ENCODE results near the gene PAX7. TPM values are rescaled to one million over a fixed set of nuclear protein-coding genes. Genes with fewer than 3 reads are reported as not detected.

PAX7 gene
- total RNA-seq, 1 donor from 2014 or later, result 0.05 TPM

DNA sequence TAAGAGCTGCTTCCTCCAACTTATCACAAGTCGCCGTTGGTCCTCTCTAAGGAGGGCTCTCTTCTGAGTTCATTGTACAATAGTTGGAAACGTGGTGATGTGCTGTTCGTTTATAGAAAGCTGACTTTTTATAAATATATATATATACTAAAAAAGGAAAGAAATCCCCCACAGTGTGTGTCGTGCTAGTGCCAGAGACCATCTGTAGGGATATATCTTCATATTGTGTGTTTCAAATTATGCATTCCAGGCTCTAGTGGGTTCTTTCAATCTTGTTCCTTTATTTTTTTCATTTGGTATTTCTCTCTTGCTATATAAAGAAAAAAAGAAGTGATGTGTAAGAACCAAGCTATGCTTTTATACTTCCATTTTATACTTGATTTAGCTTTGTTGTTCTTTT, 117.0 kb downstream of the PAX7 start:
- no peaks in the 10 kb centered on the region for H3K4me1 ChIP-seq (ENCODE audit: insufficient read depth, low read length)

DNA sequence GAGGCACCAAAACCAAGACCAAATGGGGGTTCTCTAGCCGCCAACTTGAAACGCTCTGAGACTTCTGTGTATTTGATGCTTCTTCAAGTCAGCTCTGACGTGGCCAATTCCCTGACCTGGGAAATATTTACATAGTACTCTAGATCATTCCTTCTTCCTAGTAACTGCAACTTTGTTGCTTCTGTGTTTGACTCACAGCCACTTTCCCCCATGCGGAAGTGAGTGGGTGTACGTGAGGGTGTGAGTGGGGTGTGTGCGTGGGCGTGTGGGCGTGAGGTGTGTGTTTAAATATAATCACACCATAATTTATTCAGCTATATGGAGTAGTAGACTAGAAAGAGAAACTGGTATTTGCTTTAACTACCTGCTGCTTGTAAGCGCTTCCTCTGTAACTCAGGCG, 117.8 kb downstream of the PAX7 start:
- Histone ChIP-seq H3K36me3 (ENCODE audit: insufficient read depth, low read length) (no peaks in the 10 kb centered on the region), H2AFZ (ENCODE audit: low read depth, low read length) (no peak overlapping the region), H3K4me2 (ENCODE audit: low read length) (no peak overlapping the region), H3K27me3 (ENCODE audit: insufficient read depth, low read length) (no peaks in the 10 kb centered on the region), H3K4me3 (ENCODE audit: insufficient read depth, low read depth, low read length) (no peak overlapping the region), H3K9me3 (ENCODE audit: insufficient read depth, low read depth, low read length) (no peaks in the 10 kb centered on the region), H4K20me1 (ENCODE audit: insufficient read depth, low read length) (no peaks in the 10 kb centered on the region), H3K9ac (ENCODE audit: low read length) (no peak overlapping the region), H3K4me1 (ENCODE audit: insufficient read depth, low read length) (no peaks in the 10 kb centered on the region), H3K27ac (ENCODE audit: low read depth, low read length) (no peak overlapping the region), H3K79me2 (ENCODE audit: insufficient read depth, low read length) (no peaks in the 10 kb centered on the region)
- H3K4me3 Mint-ChIP-seq (ENCODE audit: unreplicated experiment), result no peak overlapping the region
- H3K27me3 Mint-ChIP-seq (ENCODE audit: low read depth, unreplicated experiment), result peaks cover 77% of the 10 kb centered on the region
- DNase-seq (ENCODE audit: low read depth) (no peak), FAIRE-seq (no peak)
- TF ChIP-seq EZH2 (IDR thresholded peaks at IDR 0.05; ENCODE audit: insufficient read depth, low read length) (no peak), CTCF (IDR thresholded peaks at IDR 0.05; ENCODE audit: insufficient read depth, low read depth, low read length) (no peak)
- H3K36me3 Mint-ChIP-seq (ENCODE audit: low read depth, unreplicated experiment), result no peaks in the 10 kb centered on the region
- no peaks in the 10 kb centered on the region for H3K4me1 Mint-ChIP-seq (ENCODE audit: low read depth, unreplicated experiment)
- peaks cover 19% of the 10 kb centered on the region for H3K9me3 Mint-ChIP-seq (ENCODE audit: unreplicated experiment)
- no peak overlapping the region for H3K27ac Mint-ChIP-seq (ENCODE audit: unreplicated experiment)

More for the DNA sequence above, 117.0 kb downstream of the PAX7 start:
- H3K9ac ChIP-seq (ENCODE audit: low read length), result no peak overlapping the region
- no peak overlapping the region for H3K4me3 ChIP-seq (ENCODE audit: insufficient read depth, low read depth, low read length)
- no peaks in the 10 kb centered on the region for H3K27me3 ChIP-seq (ENCODE audit: insufficient read depth, low read length)
- H3K4me1 Mint-ChIP-seq (ENCODE audit: low read depth, unreplicated experiment), result no peaks in the 10 kb centered on the region
- no peak overlapping the region for H3K4me2 ChIP-seq (ENCODE audit: low read length)
- no peaks in the 10 kb centered on the region for H3K79me2 ChIP-seq (ENCODE audit: insufficient read depth, low read length)
- FAIRE-seq, result no peak
- no peaks in the 10 kb centered on the region for H3K36me3 ChIP-seq (ENCODE audit: insufficient read depth, low read length)
- no peaks in the 10 kb centered on the region for H4K20me1 ChIP-seq (ENCODE audit: insufficient read depth, low read length)
- no peak overlapping the region for H2AFZ ChIP-seq (ENCODE audit: low read depth, low read length)
- no peak for TF ChIP-seq CTCF (IDR thresholded peaks at IDR 0.05; ENCODE audit: insufficient read depth, low read depth, low read length)
- TF ChIP-seq EZH2 (IDR thresholded peaks at IDR 0.05; ENCODE audit: insufficient read depth, low read length), result no peak
- H3K9me3 Mint-ChIP-seq (ENCODE audit: unreplicated experiment), result peaks cover 19% of the 10 kb centered on the region
- no peak overlapping the region for H3K27ac ChIP-seq (ENCODE audit: low read depth, low read length)
- H3K4me3 Mint-ChIP-seq (ENCODE audit: unreplicated experiment), result no peak overlapping the region
- no peak for DNase-seq (ENCODE audit: low read depth)
- no peaks in the 10 kb centered on the region for H3K36me3 Mint-ChIP-seq (ENCODE audit: low read depth, unreplicated experiment)
- H3K9me3 ChIP-seq (ENCODE audit: insufficient read depth, low read depth, low read length), result no peaks in the 10 kb centered on the region
- no peak overlapping the region for H3K27ac Mint-ChIP-seq (ENCODE audit: unreplicated experiment)
- H3K27me3 Mint-ChIP-seq (ENCODE audit: low read depth, unreplicated experiment), result peaks cover 72% of the 10 kb centered on the region

- Mint-ChIP-seq H3K36me3 (ENCODE audit: low read depth, unreplicated experiment) (no peaks in the 10 kb centered on the region), H3K9me3 (ENCODE audit: unreplicated experiment) (peaks cover 22% of the 10 kb centered on the region), H3K27me3 (ENCODE audit: low read depth, unreplicated experiment) (peaks cover 78% of the 10 kb centered on the region), H3K4me1 (ENCODE audit: low read depth, unreplicated experiment) (no peaks in the 10 kb centered on the region), H3K4me3 (ENCODE audit: unreplicated experiment) (no peak overlapping the region), H3K27ac (ENCODE audit: unreplicated experiment) (no peak overlapping the region)
- no peaks in the 10 kb centered on the region for H4K20me1 ChIP-seq (ENCODE audit: insufficient read depth, low read length)
- FAIRE-seq, result no peak
- no peak overlapping the region for H3K4me2 ChIP-seq (ENCODE audit: low read length)
- no peaks in the 10 kb centered on the region for H3K9me3 ChIP-seq (ENCODE audit: insufficient read depth, low read depth, low read length)
- H3K9ac ChIP-seq (ENCODE audit: low read length), result no peak overlapping the region
- no peak for DNase-seq (ENCODE audit: low read depth)
- H2AFZ ChIP-seq (ENCODE audit: low read depth, low read length), result no peak overlapping the region
- no peak overlapping the region for H3K4me3 ChIP-seq (ENCODE audit: insufficient read depth, low read depth, low read length)
- no peaks in the 10 kb centered on the region for H3K27me3 ChIP-seq (ENCODE audit: insufficient read depth, low read length)
- H3K27ac ChIP-seq (ENCODE audit: low read depth, low read length), result no peak overlapping the region
- no peaks in the 10 kb centered on the region for H3K36me3 ChIP-seq (ENCODE audit: insufficient read depth, low read length)
- H3K79me2 ChIP-seq (ENCODE audit: insufficient read depth, low read length), result no peaks in the 10 kb centered on the region
- no peaks in the 10 kb centered on the region for H3K4me1 ChIP-seq (ENCODE audit: insufficient read depth, low read length)
- TF ChIP-seq EZH2 (IDR thresholded peaks at IDR 0.05; ENCODE audit: insufficient read depth, low read length) (no peak), CTCF (IDR thresholded peaks at IDR 0.05; ENCODE audit: insufficient read depth, low read depth, low read length) (no peak)
Measured at GRCh38 chr1:18749569-18749968, 118.9 kb downstream of the PAX7 start.

Data from astrocyte (in vitro differentiated cells and primary cell).